GM23248 (cell line): ENCODE data around the gene TXNDC12. TPM values are rescaled to one million over a fixed set of nuclear protein-coding genes. Genes with fewer than 3 reads are reported as not detected.

Experiments
- DNase-seq: peaks from one replicate; pipeline ENCODE4 v3.0.0-alpha.2; 2015
- H2AFZ ChIP-seq: fragments of 200-600 bp; sonication (generic); 2 replicates; pipeline ENCODE4 v1.6.1; 2016; ENCODE audit warnings: antibody characterized with exemption
- H3F3A ChIP-seq: fragments of 200-600 bp; sonication (generic); 2 replicates; pipeline ENCODE4 v1.6.1; 2016; ENCODE audit warnings: mild to moderate bottlenecking, antibody characterized with exemption, mixed run types; ENCODE audit not compliant: insufficient read depth
- H3K27ac ChIP-seq: fragments of 200-600 bp; sonication (generic); 2 replicates; pipeline ENCODE4 v1.5.1; 2016; ENCODE audit warnings: mild to moderate bottlenecking
- H3K27me3 ChIP-seq: fragments of 200-600 bp; sonication (generic); replicated peaks from 2 replicates; pipeline ENCODE4 v1.6.1; 2016; ENCODE audit warnings: mild to moderate bottlenecking; ENCODE audit not compliant: insufficient read depth
- H3K36me3 ChIP-seq: fragments of 200-600 bp; sonication (generic); 2 replicates; pipeline ENCODE4 v1.6.1; 2016; ENCODE audit warnings: low read depth, mild to moderate bottlenecking
- H3K4me1 ChIP-seq: fragments of 200-600 bp; sonication (generic); 2 replicates; pipeline ENCODE4 v1.6.1; 2016; ENCODE audit warnings: mild to moderate bottlenecking; ENCODE audit not compliant: insufficient read depth
- H3K4me2 ChIP-seq: fragments of 200-600 bp; sonication (generic); one replicate; pipeline ENCODE4 v1.6.1; 2016; ENCODE audit warnings: mild to moderate bottlenecking; ENCODE audit not compliant: unreplicated experiment
- H3K4me3 ChIP-seq: fragments of 200-600 bp; sonication (generic); 2 replicates; pipeline ENCODE4 v1.5.1; 2016; ENCODE audit warnings: mild to moderate bottlenecking
- H3K79me2 ChIP-seq: fragments of 200-600 bp; sonication (generic); 2 replicates; pipeline ENCODE4 v1.6.1; 2016; ENCODE audit warnings: mild to moderate bottlenecking; ENCODE audit not compliant: insufficient read depth
- H3K9ac ChIP-seq: fragments of 200-600 bp; sonication (generic); 2 replicates; pipeline ENCODE4 v1.6.1; 2016; ENCODE audit warnings: mild to moderate bottlenecking
- H3K9me2 ChIP-seq: fragments of 200-600 bp; sonication (generic); 2 replicates; pipeline ENCODE4 v1.6.1; 2016; ENCODE audit warnings: mixed run types, mild to moderate bottlenecking, moderate library complexity; ENCODE audit not compliant: insufficient read depth
- H3K9me3 ChIP-seq: fragments of 200-600 bp; sonication (generic); one replicate; pipeline ENCODE4 v1.6.1; 2017; ENCODE audit warnings: low read depth
- H4K20me1 ChIP-seq: fragments of 200-600 bp; sonication (generic); 2 replicates; pipeline ENCODE4 v1.6.0; 2016; ENCODE audit not compliant: insufficient read depth
- EZH2 ChIP-seq: fragments of 200-600 bp; sonication (generic); IDR thresholded peaks from 2 replicates; pipeline ENCODE4 v1.6.1; 2018; ENCODE audit warnings: antibody characterized with exemption, mild to moderate bottlenecking; ENCODE audit not compliant: insufficient read depth, poor library complexity, severe bottlenecking
- EZH2phosphoT487 ChIP-seq: fragments of 200-600 bp; sonication (generic); IDR thresholded peaks from 2 replicates; pipeline ENCODE4 v1.6.1; 2018; ENCODE audit warnings: antibody characterized with exemption, moderate library complexity, mild to moderate bottlenecking, low read depth; ENCODE audit not compliant: insufficient read depth
- WGBS, 2 experiments: methylation state at CpG; one replicate each; pipeline ENCODE4 v1.1.6; 2015 to 2017; ENCODE audit warnings: low lambda C conversion rate in 2 of 2, low coverage in 1 of 2; ENCODE audit errors: missing lambda C conversion rate in 2 of 2; 5-methylcytosine and 5-hydroxymethylcytosine counted together
- in situ Hi-C: fragments of 300-500 bp; cut with MboI; formaldehyde crosslinking; loops from 2 replicates; pipeline ENCODE4 v1.15.0; 2020
- polyA plus RNA-seq: library from polyadenylated mRNA; unstranded; fragments of >200 nt; fragmentation: Nextera tagmentation; extraction: Ambion mirVana; gene quantifications from 2 replicates; pipeline ENCODE4 v1.2.1, GENCODE V29; 2016
- total RNA-seq: library from RNA; depleted of rRNA; stranded (reverse); fragments of >200 nt; shearing (Covaris generic); gene quantifications from 2 replicates; pipeline ENCODE4 v1.2.3, GENCODE V29; 2014

TXNDC12 gene
- total and polyA plus RNA-seq, 2 experiments from 2014 or later: 59.3 to 88.3 TPM

GRCh38 chr1:52002038-52002917, 52.7 kb downstream of the TXNDC12 start:
- peak; percentile 88 for DNase-seq
- no peaks in the 10 kb centered on the region for H3K9me2 ChIP-seq
- H3K79me2 ChIP-seq: no peaks in the 10 kb centered on the region
- H3K9me3 ChIP-seq: no peaks in the 10 kb centered on the region
- H4K20me1 ChIP-seq: no peaks in the 10 kb centered on the region
- 40 to 47% methylated on average over 9 of the region's 9 CpGs for WGBS, 2 experiments
- H2AFZ ChIP-seq: no peak overlapping the region
- peaks cover 18% of the 10 kb centered on the region for H3K4me1 ChIP-seq
- no peak overlapping the region for H3K4me3 ChIP-seq
- no peak overlapping the region for H3K9ac ChIP-seq
- no peaks in the 10 kb centered on the region for H3K36me3 ChIP-seq
- TF ChIP-seq EZH2phosphoT487 (no peak), EZH2 (no peak)
- no peak overlapping the region for H3K4me2 ChIP-seq
- H3K27ac ChIP-seq: no peak overlapping the region
- in situ Hi-C loops: no loop called here
- H3F3A ChIP-seq: peaks cover 20% of the 10 kb centered on the region
- H3K27me3 ChIP-seq: no peaks in the 10 kb centered on the region

GRCh38 chr1:51998701-51999100, 56.3 kb downstream of the TXNDC12 start:
- no peaks in the 10 kb centered on the region for H3K79me2 ChIP-seq
- no peaks in the 10 kb centered on the region for H3K9me3 ChIP-seq
- H3F3A ChIP-seq: no peaks in the 10 kb centered on the region
- in situ Hi-C loops: no loop called here
- H3K9ac ChIP-seq: no peak overlapping the region
- no peak for DNase-seq
- TF ChIP-seq EZH2phosphoT487 (no peak), EZH2 (no peak)
- no peak overlapping the region for H2AFZ ChIP-seq
- no peaks in the 10 kb centered on the region for H3K36me3 ChIP-seq
- H3K4me2 ChIP-seq: no peak overlapping the region
- H3K4me3 ChIP-seq: no peak overlapping the region
- H3K27me3 ChIP-seq: no peaks in the 10 kb centered on the region
- H3K9me2 ChIP-seq: no peaks in the 10 kb centered on the region
- WGBS, 2 experiments: 93 to 100% methylated on average over 1 of the region's 1 CpG
- no peak overlapping the region for H3K27ac ChIP-seq
- no peaks in the 10 kb centered on the region for H4K20me1 ChIP-seq
- H3K4me1 ChIP-seq: no peaks in the 10 kb centered on the region

- H3K4me1 ChIP-seq: no peaks in the 10 kb centered on the region
- H3F3A ChIP-seq: no peaks in the 10 kb centered on the region
- TF ChIP-seq EZH2 (no peak), EZH2phosphoT487 (no peak)
- no peak overlapping the region for H3K27ac ChIP-seq
- H3K36me3 ChIP-seq: no peaks in the 10 kb centered on the region
- H3K4me2 ChIP-seq: no peak overlapping the region
- no peaks in the 10 kb centered on the region for H4K20me1 ChIP-seq
- DNase-seq: no peak
- WGBS, 2 experiments: 55 to 63% methylated on average over 4 to 5 of the region's 5 CpGs
- no peak overlapping the region for H3K4me3 ChIP-seq
- no peaks in the 10 kb centered on the region for H3K79me2 ChIP-seq
- H3K9me3 ChIP-seq: no peaks in the 10 kb centered on the region
- in situ Hi-C loops: no loop called here
- no peaks in the 10 kb centered on the region for H3K27me3 ChIP-seq
- H2AFZ ChIP-seq: no peak overlapping the region
- no peak overlapping the region for H3K9ac ChIP-seq
- no peaks in the 10 kb centered on the region for H3K9me2 ChIP-seq
These were observed 57.0 kb downstream of the TXNDC12 start for GRCh38 chr1:51997974-51998382.

- H3K36me3 ChIP-seq: 0 out of 2 replicates have a peak, but pooled peaks cover 4% of the 10 kb centered on the region
- H4K20me1 ChIP-seq: no peaks in the 10 kb centered on the region
- H2AFZ ChIP-seq: peak within 1 kb of the TSS; percentile 84
- no peaks in the 10 kb centered on the region for H3K27me3 ChIP-seq
- H3K4me3 ChIP-seq: peak within 1 kb of the TSS; percentile 89
- 1% methylated on average over 35 to 44 of the region's 46 CpGs for WGBS, 2 experiments
- H3K9ac ChIP-seq: peak within 1 kb of the TSS; percentile 77
- peak within 1 kb of the TSS; percentile 68 for H3K4me2 ChIP-seq
- H3K79me2 ChIP-seq: peaks cover 49% of the 10 kb centered on the region
- H3K4me1 ChIP-seq: no peaks in the 10 kb centered on the region
- peak; percentile 82 for DNase-seq
- 0 out of 2 replicates have a peak, but pooled peaks cover 3% of the 10 kb centered on the region for H3F3A ChIP-seq
- H3K9me3 ChIP-seq: no peaks in the 10 kb centered on the region
- no peak within 1 kb of the TSS for H3K27ac ChIP-seq
- no peak for TF ChIP-seq EZH2phosphoT487
- TF ChIP-seq EZH2: no peak
- in situ Hi-C loops: no loop called here
- no peaks in the 10 kb centered on the region for H3K9me2 ChIP-seq
These were observed 64.5 kb downstream of the TXNDC12 start, which contains the start of gene RAB3B for GRCh38 chr1:51990478-51990965. TSS of gene RAB3B (minus strand) at chr1:51990700. CDS start at chr1:51977117, 13,583 bp downstream.
